NCI-H1436 treated with DMSO at 0.1 percent for 48 hours (cell line): ENCODE data around the gene SIAH1.
"Not testable (repeated sequence)": the region's sequence is repeated elsewhere in the genome, so short reads cannot be mapped to it uniquely, and the experiment has no call there.

Source experiments
- DNase-seq: peaks from one replicate; lab custom pipeline; 2025; lab: John Stamatoyannopoulos, UW

Gene SIAH1

GRCh38 chr16:48366165-48367093 lies 18.8 kb downstream of the SIAH1 start:
- no peak for DNase-seq

- DNase-seq = peak; percentile 34
Measured at GRCh38 chr16:48365601-48366164, 19.5 kb downstream of the SIAH1 start.

GRCh38 chr16:48365025-48365600 lies 20.1 kb downstream of the SIAH1 start:
- DNase-seq = no peak

DNA sequence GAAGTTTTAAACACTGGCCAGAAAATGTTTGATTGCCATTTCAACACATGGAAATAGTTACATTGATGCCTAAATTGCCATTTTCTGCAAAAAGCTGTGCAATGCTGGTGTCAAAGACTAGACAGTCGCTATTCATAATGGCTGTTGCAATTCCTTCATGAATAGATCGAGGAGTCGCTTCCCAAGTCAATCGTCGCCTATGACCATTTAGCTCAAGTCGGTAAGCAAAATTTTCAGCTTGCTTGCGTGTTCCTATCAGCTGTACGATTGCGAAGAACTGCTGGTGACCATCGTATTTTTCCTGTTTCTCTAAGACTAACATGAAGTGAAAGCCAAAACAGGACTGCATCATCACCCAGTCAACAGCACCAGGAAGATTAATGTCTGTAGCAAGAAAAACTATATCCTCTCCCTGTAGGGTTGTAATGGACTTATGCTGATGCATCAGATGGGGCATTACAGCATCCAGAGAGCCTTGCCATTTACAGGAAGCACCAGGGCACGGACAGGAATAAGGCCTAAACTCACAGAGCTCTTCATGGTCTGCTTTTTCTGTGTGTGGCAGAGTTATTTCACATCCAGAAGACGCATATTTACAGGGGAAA lies 23.6 kb downstream of the SIAH1 start:
- no peak for DNase-seq

DNA sequence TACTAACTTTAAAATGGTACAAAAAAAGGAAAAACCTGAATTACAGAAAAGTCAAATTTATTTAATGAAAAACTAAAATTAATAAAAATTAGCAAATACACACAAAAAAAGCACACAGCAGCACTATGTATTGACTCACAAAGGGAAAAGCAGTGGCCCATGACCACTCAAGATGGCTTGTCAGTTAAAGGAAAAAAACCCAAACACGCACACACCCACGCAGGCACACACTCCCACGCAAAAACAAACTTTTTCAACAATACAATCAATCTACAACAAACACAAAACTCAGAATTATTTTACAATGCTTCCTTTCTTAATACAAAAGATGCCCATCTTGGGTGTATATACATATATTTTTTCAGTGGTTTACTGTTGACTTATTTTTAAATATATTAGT lies 24.2 kb downstream of the SIAH1 start:
- DNase-seq = no peak

- no peak for DNase-seq
Measured at GRCh38 chr16:48359983-48360382, 25.2 kb downstream of the SIAH1 start.

DNA sequence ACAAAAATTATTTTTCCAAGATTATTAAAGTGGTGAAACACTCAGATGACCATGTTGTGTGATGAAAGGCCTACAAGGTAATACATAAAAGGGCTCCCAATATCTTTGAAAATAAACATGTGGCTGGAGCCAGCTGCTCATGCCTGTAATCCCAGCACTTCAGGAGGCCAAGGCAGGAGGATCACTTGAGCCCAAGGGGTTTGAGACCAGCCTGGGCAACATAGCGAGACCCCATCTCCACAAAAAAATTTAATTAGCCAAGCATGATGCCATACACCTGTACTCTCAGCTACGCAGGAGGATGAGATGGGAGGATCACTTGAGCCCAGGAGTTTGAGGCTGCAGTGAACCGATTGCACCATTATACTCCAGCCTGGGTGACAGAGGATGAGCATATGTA lies 26.8 kb downstream of the SIAH1 start:
- no peak for DNase-seq

DNA sequence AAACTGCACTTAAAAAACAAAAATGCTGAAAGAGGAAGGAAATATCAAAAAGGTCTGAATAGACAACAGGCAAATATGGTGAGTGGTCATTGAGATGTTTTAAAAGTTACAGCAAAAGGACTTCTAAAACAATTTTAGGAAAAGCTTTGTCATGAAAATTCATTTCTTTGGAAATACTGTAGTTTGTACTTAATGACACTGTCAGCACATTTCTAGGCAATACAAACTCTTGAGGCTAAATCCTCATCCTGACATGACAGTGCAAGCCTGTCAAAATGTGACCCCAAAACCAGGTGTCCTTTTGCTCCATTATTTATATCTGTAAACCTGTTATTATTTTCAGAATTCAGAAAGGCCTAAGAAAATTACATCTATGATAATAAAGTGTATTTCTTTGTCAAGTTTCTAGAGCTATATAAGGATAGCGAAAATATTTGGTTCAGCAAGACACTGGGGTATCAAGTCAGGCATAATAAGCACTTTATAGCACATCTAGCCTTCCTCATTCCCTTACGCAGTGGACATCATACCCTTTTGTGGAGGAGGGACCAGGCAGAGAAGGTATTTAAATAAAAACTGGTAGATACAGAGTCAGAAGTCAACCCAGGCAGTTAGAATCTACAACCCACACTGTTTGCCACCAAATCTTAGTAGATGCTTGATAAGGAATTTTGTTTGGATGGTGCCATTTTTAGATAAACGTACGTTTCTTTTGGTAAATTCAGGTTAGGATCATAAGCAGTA lies 28.4 kb downstream of the SIAH1 start:
- DNase-seq = no peak

DNA sequence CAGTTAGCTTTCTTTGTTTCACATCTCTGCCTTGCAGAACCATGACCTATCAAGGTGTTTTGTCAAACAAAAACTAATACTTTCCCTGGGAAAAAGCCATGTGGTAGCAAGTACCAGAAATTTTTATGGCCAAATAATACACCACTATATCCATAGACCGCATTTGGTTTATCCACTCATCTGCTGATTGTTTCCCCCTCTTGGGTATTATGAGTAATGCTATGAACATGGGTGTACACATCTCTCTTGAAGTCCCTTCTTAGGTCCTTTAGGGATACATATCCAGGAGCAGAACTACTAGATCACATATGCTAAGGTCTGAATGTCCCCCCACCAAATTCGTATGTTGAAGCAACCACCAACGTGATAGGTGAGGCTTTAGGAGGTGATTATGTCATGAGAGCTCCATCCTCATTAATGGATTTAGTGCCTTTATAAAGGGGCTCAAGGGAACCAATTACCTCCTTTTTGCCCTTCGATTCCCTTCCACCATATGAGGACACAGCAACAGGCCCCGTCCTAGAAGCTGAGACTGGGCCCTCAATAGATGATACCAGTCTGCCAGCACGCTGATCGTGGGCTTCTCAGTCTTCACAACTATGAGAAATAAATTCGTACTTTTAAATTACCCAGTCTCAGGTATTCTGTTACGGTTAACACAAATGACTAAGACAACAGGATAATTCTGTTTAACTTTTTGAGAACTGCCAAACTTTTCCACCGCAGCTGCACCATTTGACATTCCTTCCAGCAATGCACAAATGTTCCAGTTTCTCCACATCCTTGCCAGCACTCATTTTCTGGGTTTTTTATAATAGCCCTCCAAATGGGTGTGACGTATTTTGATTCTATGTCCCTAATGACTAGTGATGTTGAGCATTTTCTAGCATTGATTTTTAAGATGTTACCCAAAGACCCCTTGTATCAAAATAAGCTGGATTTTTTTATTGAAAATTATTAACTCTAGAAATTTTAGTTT lies 30.0 kb downstream of the SIAH1 start:
- DNase-seq = no peak

DNA sequence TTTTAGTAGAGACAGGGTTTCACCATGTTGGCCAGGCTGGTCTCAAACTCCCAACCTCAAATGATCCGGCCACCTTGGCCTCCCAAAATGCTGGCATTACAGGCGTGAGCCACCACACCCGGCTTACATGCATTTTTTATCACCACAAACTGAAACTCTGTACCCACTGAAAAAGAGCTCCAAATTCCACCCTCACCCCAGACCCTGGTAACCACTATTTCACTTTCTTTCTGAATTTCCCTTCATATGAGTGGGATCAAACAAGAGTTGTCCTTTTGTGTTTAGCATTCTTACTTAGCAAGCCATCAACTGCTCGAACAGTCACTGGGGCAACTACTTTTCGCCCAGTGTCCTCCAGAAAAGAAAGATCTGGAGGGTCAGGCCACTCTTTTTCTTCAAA lies 30.8 kb downstream of the SIAH1 start:
- not testable (repeated sequence) for DNase-seq

GRCh38 chr16:48353565-48354163 lies 31.5 kb downstream of the SIAH1 start:
- DNase-seq = no peak

- no peak for DNase-seq
Measured at GRCh38 chr16:48352648-48353390, 32.4 kb downstream of the SIAH1 start.

DNA sequence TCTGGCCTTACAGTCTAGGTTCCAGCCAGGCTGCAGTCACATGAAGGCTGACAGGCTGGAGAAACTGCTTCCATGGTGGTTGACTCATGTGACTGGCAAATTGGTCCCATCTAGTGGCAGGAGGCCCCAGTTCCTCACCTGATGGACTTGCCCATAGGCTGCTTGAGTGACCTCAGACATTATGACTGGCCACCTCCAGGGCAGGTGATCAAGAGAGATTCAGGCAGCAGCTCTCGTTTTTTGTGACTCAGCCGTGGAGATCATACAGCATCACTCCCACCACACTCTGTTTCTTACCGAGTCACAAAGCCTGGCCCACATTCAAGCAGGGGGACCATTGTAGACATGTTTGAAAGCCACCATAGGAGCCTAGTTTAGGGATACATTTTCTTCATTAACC lies 34.5 kb downstream of the SIAH1 start:
- no peak for DNase-seq

GRCh38 chr16:48347980-48348379 lies 37.2 kb downstream of the SIAH1 start:
- no peak for DNase-seq

DNA sequence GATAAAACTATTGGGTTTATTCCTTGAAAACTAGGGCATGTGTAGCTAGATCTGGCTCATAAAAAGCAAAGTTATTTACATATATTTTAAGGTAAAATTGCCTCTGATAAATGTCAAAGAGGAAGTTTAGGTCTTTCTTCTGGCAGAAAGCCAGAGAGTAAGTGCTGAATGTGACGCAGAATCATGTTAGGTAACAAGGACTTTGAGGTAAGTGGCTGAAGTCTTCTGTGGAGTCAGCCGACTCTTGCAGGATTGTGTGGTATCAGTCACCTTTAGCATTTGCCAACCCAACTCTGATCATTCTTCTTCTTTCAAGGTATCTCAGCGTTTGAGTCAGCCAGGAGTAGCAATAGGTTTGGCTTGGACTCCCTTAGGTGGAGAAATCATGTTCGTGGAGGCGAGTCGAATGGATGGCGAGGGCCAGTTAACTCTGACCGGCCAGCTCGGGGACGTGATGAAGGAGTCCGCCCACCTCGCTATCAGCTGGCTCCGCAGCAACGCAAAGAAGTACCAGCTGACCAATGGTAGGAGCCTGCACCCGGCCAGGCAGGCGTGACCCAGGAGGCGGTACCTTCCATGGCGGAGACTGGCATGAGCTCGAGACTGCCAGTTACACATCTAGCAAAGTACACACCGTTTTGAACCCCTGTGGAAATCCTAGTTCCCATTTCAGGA lies 37.9 kb downstream of the SIAH1 start:
- no peak for DNase-seq

- no peak for DNase-seq
Measured at GRCh38 chr16:48342591-48342990, 42.6 kb downstream of the SIAH1 start.

- DNase-seq = no peak
Measured at GRCh38 chr16:48340054-48340453, 45.2 kb downstream of the SIAH1 start.

DNA sequence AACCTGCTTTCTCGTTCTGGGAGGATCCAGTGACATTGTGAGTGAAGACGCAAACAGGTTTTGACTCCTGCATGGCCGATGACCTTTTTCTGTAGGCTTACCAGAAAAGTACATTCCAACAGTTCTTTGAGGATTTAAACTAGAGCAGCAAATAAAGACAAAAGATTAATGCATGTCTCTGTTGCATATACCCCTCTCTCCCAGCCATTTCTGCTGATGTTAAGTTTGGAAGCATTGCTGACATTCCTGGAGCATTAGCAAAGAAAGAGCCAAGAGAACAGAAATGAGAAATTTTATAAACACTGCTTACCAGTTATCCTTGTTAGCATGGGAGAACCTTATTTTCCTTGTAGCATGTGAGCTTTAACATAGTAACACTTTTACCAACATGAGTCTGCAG lies 49.3 kb downstream of the SIAH1 start:
- no peak for DNase-seq

GRCh38 chr16:48334325-48334724 lies 50.9 kb downstream of the SIAH1 start:
- DNase-seq = no peak
